Neutrophil (primary cell): ENCODE results near the gene FUOM.

Experiments
- H3K27ac ChIP-seq: fragments of 200-600 bp; sonication (generic); 2 replicates; pipeline ENCODE4 v1.5.1; 2016; ENCODE audit warnings: mild to moderate bottlenecking, moderate library complexity
- H3K27me3 ChIP-seq: fragments of 200-600 bp; sonication (generic); 2 replicates; pipeline ENCODE4 v1.6.0; 2016; ENCODE audit warnings: mild to moderate bottlenecking
- H3K36me3 ChIP-seq: fragments of 200-600 bp; sonication (generic); 2 replicates; pipeline ENCODE4 v1.5.1; 2017
- H3K4me1 ChIP-seq, 2 experiments: fragments of 200-600 bp in 1 of 2; sonication (generic) in 1 of 2; 1 replicate in 1 of 2; 2 replicates in 1 of 2; pipeline versions ENCODE4 v1.5.1 to v1.6.1; 2013 to 2016; ENCODE audit warnings: low read depth in 1 of 2, low read length in 1 of 2, mild to moderate bottlenecking in 1 of 2, moderate library complexity in 1 of 2; ENCODE audit not compliant: control insufficient read depth in 1 of 2, insufficient read depth in 1 of 2
- H3K4me3 ChIP-seq, 2 experiments: fragments of 200-600 bp in 1 of 2; sonication (generic) in 1 of 2; 1 replicate in 1 of 2; 2 replicates in 1 of 2; pipeline ENCODE4 v1.5.1; 2013 to 2016; ENCODE audit warnings: low read depth in 1 of 2, low read length in 1 of 2, mild to moderate bottlenecking in 1 of 2, moderate library complexity in 1 of 2
- H3K9me3 ChIP-seq: fragments of 200-600 bp; sonication (generic); 2 replicates; pipeline ENCODE4 v1.5.1; 2016
- TF ChIP-seq, protein P1 (sequence below): fragments of 200-600 bp; sonication (generic); IDR thresholded peaks from 2 replicates; pipeline ENCODE4 v1.5.1; 2016; ENCODE audit warnings: antibody characterized with exemption

FUOM gene

DNA sequence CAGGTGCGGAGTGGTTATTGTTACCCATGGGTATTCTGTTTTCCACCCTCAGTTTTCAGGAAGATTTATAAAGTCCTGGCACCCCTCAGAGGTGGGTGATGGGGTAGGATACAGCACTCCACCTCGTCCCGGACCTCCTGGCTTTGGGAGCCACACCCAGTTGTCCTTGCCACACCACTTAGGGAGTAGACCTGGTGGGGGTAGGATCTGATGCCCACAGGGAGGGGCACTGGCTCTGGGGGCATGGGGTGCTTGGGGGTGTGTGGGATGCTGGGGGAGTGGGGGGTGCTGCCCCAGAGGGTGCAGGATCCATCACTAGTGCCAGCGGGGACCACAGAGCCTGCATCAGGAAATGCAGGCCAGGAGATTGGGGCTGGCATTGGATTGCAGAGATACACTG lies 44.6 kb downstream of the FUOM start:
- TF ChIP-seq, protein P1, sequence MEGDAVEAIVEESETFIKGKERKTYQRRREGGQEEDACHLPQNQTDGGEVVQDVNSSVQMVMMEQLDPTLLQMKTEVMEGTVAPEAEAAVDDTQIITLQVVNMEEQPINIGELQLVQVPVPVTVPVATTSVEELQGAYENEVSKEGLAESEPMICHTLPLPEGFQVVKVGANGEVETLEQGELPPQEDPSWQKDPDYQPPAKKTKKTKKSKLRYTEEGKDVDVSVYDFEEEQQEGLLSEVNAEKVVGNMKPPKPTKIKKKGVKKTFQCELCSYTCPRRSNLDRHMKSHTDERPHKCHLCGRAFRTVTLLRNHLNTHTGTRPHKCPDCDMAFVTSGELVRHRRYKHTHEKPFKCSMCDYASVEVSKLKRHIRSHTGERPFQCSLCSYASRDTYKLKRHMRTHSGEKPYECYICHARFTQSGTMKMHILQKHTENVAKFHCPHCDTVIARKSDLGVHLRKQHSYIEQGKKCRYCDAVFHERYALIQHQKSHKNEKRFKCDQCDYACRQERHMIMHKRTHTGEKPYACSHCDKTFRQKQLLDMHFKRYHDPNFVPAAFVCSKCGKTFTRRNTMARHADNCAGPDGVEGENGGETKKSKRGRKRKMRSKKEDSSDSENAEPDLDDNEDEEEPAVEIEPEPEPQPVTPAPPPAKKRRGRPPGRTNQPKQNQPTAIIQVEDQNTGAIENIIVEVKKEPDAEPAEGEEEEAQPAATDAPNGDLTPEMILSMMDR = no peak
- H3K4me3 ChIP-seq = no peak overlapping the region
- H3K36me3 ChIP-seq = peaks cover 13% of the 10 kb centered on the region
- no peak overlapping the region for H3K27ac ChIP-seq
- no peaks in the 10 kb centered on the region for H3K9me3 ChIP-seq
- peaks cover 12% of the 10 kb centered on the region for H3K27me3 ChIP-seq
- peaks cover 4 to 11% of the 10 kb centered on the region in 2 experiments for H3K4me1 ChIP-seq

DNA sequence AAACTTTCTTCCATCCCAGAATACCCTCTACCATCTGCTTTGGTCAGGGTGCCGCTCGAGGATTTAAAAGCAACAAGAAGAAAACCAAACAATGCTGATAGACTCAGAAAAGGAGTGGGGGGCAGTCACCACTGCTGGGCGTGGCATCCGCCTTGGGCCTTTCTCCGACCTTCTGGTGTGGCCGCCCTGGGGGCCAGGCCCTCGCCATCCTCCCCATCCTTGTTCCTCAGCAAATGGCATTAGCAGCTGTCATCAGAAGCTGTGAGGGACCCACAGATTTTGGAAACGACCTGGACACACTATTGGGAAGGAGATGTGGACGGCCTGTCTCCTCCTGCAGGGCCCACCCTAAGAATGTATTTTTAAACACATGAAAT lies 45.1 kb downstream of the FUOM start:
- Histone ChIP-seq H3K9me3 (no peaks in the 10 kb centered on the region), H3K4me1 (peaks cover 8 to 15% of the 10 kb centered on the region in 2 experiments), H3K4me3 (no peak overlapping the region), H3K27me3 (peaks cover 12% of the 10 kb centered on the region), H3K27ac (no peak overlapping the region), H3K36me3 (peaks cover 13% of the 10 kb centered on the region)
- TF ChIP-seq, protein P1 = no peak

DNA sequence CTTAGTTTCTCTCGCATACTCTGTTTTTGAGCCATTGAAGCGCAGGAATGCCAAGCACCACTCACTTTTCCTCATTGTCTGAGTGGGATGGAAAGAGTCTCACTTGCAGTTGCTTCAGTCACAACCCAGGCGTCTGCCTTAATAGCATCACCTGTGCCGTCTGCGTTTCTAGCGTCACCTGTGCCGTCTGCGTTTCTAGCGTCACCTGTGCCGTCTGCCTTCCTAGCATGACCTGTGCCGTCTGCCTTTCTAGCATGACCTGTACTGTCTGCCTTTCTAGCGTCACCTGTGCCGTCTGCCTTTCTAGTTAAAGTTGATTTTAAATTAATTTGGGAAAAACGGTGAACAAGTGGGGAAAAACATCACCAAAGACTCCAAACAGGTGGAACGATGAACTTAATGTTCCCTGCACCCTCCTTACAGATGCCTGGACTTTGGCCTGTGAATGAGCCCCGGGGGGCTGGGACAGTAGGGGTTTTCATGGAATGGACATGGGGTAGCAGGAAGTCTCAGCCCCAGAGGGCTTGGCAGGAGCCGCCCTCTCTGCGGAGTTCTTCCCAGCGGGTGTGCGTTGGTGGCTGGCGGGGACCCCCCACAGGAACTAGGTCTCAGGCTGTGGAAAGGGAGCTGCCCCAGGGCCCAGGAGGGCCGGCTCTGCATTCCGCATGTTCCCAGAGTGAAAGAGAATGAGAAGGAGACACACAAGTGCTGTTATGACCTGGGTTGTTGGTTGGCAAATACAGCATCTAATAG lies 45.6 kb downstream of the FUOM start:
- H3K36me3 ChIP-seq = peaks cover 13% of the 10 kb centered on the region
- no peak overlapping the region for H3K4me3 ChIP-seq
- peaks cover 12% of the 10 kb centered on the region for H3K27me3 ChIP-seq
- no peak overlapping the region for H3K27ac ChIP-seq
- TF ChIP-seq, protein P1 = no peak
- peaks cover 14 to 21% of the 10 kb centered on the region in 2 experiments for H3K4me1 ChIP-seq
- H3K9me3 ChIP-seq = no peaks in the 10 kb centered on the region

DNA sequence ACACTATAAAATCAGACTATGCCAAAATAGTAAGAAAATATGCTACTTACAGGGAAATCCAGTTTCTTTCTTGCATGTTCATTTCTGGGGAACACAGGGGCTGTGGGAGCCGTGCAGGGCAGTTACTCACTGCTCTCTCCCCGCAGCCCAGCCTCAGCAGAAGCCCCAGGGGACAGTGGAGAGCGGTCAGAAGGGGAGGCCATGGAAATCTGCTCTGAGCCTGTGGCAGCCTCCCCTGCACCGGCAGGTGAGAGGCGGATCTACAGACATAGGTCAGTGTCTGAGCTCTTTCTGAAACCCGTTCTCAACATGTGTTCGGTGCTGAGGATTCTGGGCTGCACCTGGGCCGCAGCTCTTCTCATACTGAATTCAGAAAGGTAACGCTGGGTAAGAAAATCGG lies 46.2 kb downstream of the FUOM start:
- Histone ChIP-seq H3K36me3 (peaks cover 13% of the 10 kb centered on the region), H3K4me1 (peaks cover 16 to 26% of the 10 kb centered on the region in 2 experiments), H3K27me3 (peaks cover 12% of the 10 kb centered on the region), H3K9me3 (no peaks in the 10 kb centered on the region), H3K4me3 (no peak overlapping the region), H3K27ac (no peak overlapping the region)
- TF ChIP-seq, protein P1 = no peak

DNA sequence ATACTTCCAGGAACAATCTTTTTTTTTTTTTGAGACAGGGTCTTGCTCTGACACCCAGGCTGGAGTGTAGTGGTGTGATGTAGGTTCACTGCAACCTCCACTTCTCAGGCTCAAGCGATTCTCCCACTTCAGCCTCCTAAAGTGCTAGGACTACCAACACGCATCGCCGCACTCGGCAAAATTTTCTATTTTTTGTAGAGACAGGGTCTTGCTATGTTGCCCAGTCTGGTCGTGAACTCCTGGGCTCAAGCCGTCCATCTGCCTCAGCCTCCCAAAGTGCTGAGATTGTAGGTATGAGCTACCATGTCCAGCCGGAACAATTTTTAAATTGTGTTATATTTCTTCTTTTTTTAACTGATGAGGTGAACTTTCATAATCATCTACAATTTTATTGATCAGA lies 47.0 kb downstream of the FUOM start:
- Histone ChIP-seq H3K27me3 (peaks cover 7% of the 10 kb centered on the region), H3K9me3 (no peaks in the 10 kb centered on the region), H3K4me3 (no peak overlapping the region), H3K4me1 (peaks cover 16 to 30% of the 10 kb centered on the region in 2 experiments), H3K27ac (no peak overlapping the region), H3K36me3 (peaks cover 13% of the 10 kb centered on the region)
- TF ChIP-seq, protein P1 = no peak
